Astrocyte (in vitro differentiated cells and primary cell): Measurements from ENCODE around the gene LRWD1. TPM values are rescaled to one million over a fixed set of nuclear protein-coding genes. Genes with fewer than 3 reads are reported as not detected.
A peak's percentile ranks its signal among the peaks of the same experiment; 100 is the strongest.

Experiments used
- DNase-seq: peaks from one replicate; pipeline ENCODE4 v3.0.0-alpha.2; 2010; ENCODE audit warnings: low read depth
- FAIRE-seq: peaks from 2 replicates; lab custom pipeline; 2011; peaks lifted over from hg19 to GRCh38; lab: Jason Lieb, UNC
- H2AFZ ChIP-seq: 2 replicates; pipeline ENCODE4 v1.6.0; 2012; ENCODE audit warnings: low read depth, low read length, inconsistent platforms
- H3K27ac ChIP-seq: 2 replicates; pipeline ENCODE4 v1.5.1; 2011; ENCODE audit warnings: low read depth, low read length, inconsistent platforms
- H3K27me3 ChIP-seq: 2 replicates; pipeline ENCODE4 v1.6.0; 2011; ENCODE audit warnings: low read length, inconsistent platforms; ENCODE audit not compliant: insufficient read depth
- H3K36me3 ChIP-seq: 2 replicates; pipeline ENCODE4 v1.5.1; 2011; ENCODE audit warnings: low read length, inconsistent platforms; ENCODE audit not compliant: insufficient read depth
- H3K4me1 ChIP-seq: 2 replicates; pipeline ENCODE4 v1.5.1; 2011; ENCODE audit warnings: low read length, inconsistent platforms; ENCODE audit not compliant: insufficient read depth
- H3K4me2 ChIP-seq: 2 replicates; pipeline ENCODE4 v1.6.0; 2012; ENCODE audit warnings: low read length, inconsistent platforms
- H3K4me3 ChIP-seq: 2 replicates; pipeline ENCODE4 v1.5.1; 2011; ENCODE audit warnings: low read depth, mild to moderate bottlenecking, low read length, inconsistent platforms; ENCODE audit not compliant: insufficient read depth
- H3K79me2 ChIP-seq: 2 replicates; pipeline ENCODE4 v1.6.0; 2012; ENCODE audit warnings: mild to moderate bottlenecking, low read length, inconsistent platforms; ENCODE audit not compliant: insufficient read depth
- H3K9ac ChIP-seq: 2 replicates; pipeline ENCODE4 v1.6.0; 2012; ENCODE audit warnings: mild to moderate bottlenecking, low read length, inconsistent platforms
- H3K9me3 ChIP-seq: 2 replicates; pipeline ENCODE4 v1.5.1; 2012; ENCODE audit warnings: low read depth, mild to moderate bottlenecking, low read length, inconsistent platforms; ENCODE audit not compliant: insufficient read depth
- H4K20me1 ChIP-seq: 2 replicates; pipeline ENCODE4 v1.6.0; 2012; ENCODE audit warnings: low read length, inconsistent platforms; ENCODE audit not compliant: insufficient read depth
- H3K27ac Mint-ChIP-seq: one replicate; pipeline ENCODE4 v1.8.0; 2021; ENCODE audit warnings: mild to moderate bottlenecking, mixed read lengths; ENCODE audit not compliant: unreplicated experiment
- H3K27me3 Mint-ChIP-seq: one replicate; pipeline ENCODE4 v1.8.0; 2021; ENCODE audit warnings: low read depth, mixed read lengths; ENCODE audit not compliant: unreplicated experiment
- H3K36me3 Mint-ChIP-seq: one replicate; pipeline ENCODE4 v1.8.0; 2021; ENCODE audit warnings: low read depth, mixed read lengths; ENCODE audit not compliant: unreplicated experiment
- H3K4me1 Mint-ChIP-seq: one replicate; pipeline ENCODE4 v1.8.0; 2021; ENCODE audit warnings: low read depth, mixed read lengths; ENCODE audit not compliant: unreplicated experiment
- H3K4me3 Mint-ChIP-seq: one replicate; pipeline ENCODE4 v1.8.0; 2021; ENCODE audit warnings: mild to moderate bottlenecking, moderate library complexity, mixed read lengths; ENCODE audit not compliant: unreplicated experiment
- H3K9me3 Mint-ChIP-seq: one replicate; pipeline ENCODE4 v1.8.0; 2021; ENCODE audit warnings: mild to moderate bottlenecking, mixed read lengths; ENCODE audit not compliant: unreplicated experiment
- CTCF ChIP-seq: IDR thresholded peaks from 2 replicates; pipeline ENCODE4 v1.5.1; 2011; ENCODE audit warnings: low read depth, mild to moderate bottlenecking, inconsistent platforms, low read length, moderate library complexity; ENCODE audit not compliant: insufficient read depth
- EZH2 ChIP-seq: IDR thresholded peaks from 2 replicates; pipeline ENCODE4 v1.6.1; 2012; ENCODE audit warnings: mild to moderate bottlenecking, low read length, inconsistent platforms; ENCODE audit not compliant: insufficient read depth
- total RNA-seq: library from RNA; stranded (reverse); gene quantifications from 2 replicates; pipeline ENCODE4 v1.2.1, GENCODE V29; 2021

The LRWD1 gene
- total RNA-seq, 1 donor from 2014 or later: 26.2 TPM

GRCh38 chr7:102432442-102433218, 32.2 kb upstream of the LRWD1 start:
- Histone ChIP-seq H3K27me3 (no peaks in the 10 kb centered on the region), H2AFZ (peak overlapping the region; percentile 56), H3K4me3 (peak overlapping the region; percentile 75), H3K36me3 (peaks cover under 1% of the 10 kb centered on the region), H4K20me1 (no peaks in the 10 kb centered on the region), H3K9me3 (no peaks in the 10 kb centered on the region), H3K9ac (peak overlapping the region; percentile 88), H3K79me2 (peaks cover 22% of the 10 kb centered on the region), H3K4me1 (peaks cover 8% of the 10 kb centered on the region), H3K4me2 (peak overlapping the region; percentile 96), H3K27ac (no peak overlapping the region)
- H3K9me3 Mint-ChIP-seq: no peaks in the 10 kb centered on the region
- H3K4me1 Mint-ChIP-seq: peaks cover 12% of the 10 kb centered on the region
- no peak for FAIRE-seq
- H3K27me3 Mint-ChIP-seq: no peaks in the 10 kb centered on the region
- TF ChIP-seq EZH2 (no peak), CTCF (no peak)
- no peak for DNase-seq
- H3K27ac Mint-ChIP-seq: peak overlapping the region; percentile 85
- peaks cover 11% of the 10 kb centered on the region for H3K36me3 Mint-ChIP-seq
- H3K4me3 Mint-ChIP-seq: peak overlapping the region; percentile 80

GRCh38 chr7:102433219-102434038, 31.4 kb upstream of the LRWD1 start, which contains the start of gene ORAI2:
TSS of gene ORAI2 (plus strand) at chr7:102433575. CDS start at chr7:102438957, 5,382 bp downstream.
- no peak for FAIRE-seq
- no peaks in the 10 kb centered on the region for H4K20me1 ChIP-seq
- peaks cover 22% of the 10 kb centered on the region for H3K79me2 ChIP-seq
- no peaks in the 10 kb centered on the region for H3K9me3 ChIP-seq
- Mint-ChIP-seq H3K4me1 (peaks cover 12% of the 10 kb centered on the region), H3K27ac (peak within 1 kb of the TSS; percentile 85), H3K36me3 (peaks cover 11% of the 10 kb centered on the region), H3K4me3 (peak within 1 kb of the TSS; percentile 89), H3K27me3 (no peaks in the 10 kb centered on the region), H3K9me3 (no peaks in the 10 kb centered on the region)
- no peaks in the 10 kb centered on the region for H3K27me3 ChIP-seq
- peak within 1 kb of the TSS; percentile 66 for H2AFZ ChIP-seq
- peak; percentile 27 for DNase-seq
- no peak within 1 kb of the TSS for H3K27ac ChIP-seq
- peak within 1 kb of the TSS; percentile 75 for H3K4me3 ChIP-seq
- H3K36me3 ChIP-seq: no peaks in the 10 kb centered on the region
- peaks cover 8% of the 10 kb centered on the region for H3K4me1 ChIP-seq
- TF ChIP-seq CTCF: no peak
- TF ChIP-seq EZH2: no peak
- peak within 1 kb of the TSS; percentile 88 for H3K9ac ChIP-seq
- H3K4me2 ChIP-seq: peak within 1 kb of the TSS; percentile 96
